ENCODE data around the gene ETDB.

DNA sequence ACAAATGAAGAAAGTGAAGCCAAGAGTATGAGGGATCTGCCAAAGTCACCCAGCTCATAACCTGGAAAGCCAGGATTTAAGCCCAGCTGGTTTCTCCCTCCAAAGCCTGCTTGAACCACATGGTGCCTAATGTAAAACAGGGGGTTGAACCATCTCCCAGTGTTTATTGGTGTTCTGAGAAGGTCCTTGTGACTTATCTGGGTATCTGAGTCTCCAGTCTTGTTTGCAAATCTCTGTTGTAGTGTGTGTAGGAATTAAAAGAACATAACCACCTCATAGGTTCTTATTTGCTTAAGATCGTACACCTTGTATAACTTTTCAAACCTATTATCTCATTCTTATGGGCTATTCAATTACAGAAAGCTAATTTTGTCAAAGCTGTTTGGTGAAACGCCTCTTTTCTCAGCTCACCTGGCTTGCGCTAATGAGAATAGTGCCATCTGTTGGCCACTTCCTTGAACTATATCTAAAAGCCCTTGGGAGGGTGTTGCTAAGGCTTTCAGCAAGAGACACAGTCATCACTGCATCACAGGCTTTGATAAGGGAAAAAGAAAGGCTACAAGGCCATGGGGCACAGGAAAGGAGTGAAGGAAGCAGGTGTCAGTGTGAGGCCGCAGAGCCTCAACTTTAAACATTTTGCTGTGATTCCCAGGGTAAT, 34.0 kb downstream of the ETDB start:
- TF ChIP-seq, protein P1, sequence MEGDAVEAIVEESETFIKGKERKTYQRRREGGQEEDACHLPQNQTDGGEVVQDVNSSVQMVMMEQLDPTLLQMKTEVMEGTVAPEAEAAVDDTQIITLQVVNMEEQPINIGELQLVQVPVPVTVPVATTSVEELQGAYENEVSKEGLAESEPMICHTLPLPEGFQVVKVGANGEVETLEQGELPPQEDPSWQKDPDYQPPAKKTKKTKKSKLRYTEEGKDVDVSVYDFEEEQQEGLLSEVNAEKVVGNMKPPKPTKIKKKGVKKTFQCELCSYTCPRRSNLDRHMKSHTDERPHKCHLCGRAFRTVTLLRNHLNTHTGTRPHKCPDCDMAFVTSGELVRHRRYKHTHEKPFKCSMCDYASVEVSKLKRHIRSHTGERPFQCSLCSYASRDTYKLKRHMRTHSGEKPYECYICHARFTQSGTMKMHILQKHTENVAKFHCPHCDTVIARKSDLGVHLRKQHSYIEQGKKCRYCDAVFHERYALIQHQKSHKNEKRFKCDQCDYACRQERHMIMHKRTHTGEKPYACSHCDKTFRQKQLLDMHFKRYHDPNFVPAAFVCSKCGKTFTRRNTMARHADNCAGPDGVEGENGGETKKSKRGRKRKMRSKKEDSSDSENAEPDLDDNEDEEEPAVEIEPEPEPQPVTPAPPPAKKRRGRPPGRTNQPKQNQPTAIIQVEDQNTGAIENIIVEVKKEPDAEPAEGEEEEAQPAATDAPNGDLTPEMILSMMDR (conservative IDR thresholded peaks at IDR 0.05 in 1 of 2, IDR thresholded peaks at IDR 0.05 in 1 of 2; ENCODE audit: extremely low read depth in 1 of 2, insufficient read depth in 1 of 2, low read depth in 1 of 2, low read length in 2 of 2): peak; percentile 74
- TF ChIP-seq EZH2 (IDR thresholded peaks at IDR 0.05; ENCODE audit: borderline replicate concordance, low read length): no peak
